NCI-H2081 (cell line): ENCODE measurements around the gene DNAAF6.
A peak's percentile ranks its signal among the peaks of the same experiment; 100 is the strongest.
"Not testable (repeated sequence)": the region's sequence is repeated elsewhere in the genome, so short reads cannot be mapped to it uniquely, and the experiment has no call there.

Experiments used
- DNase-seq, 2 experiments: peaks; one replicate each; lab custom pipeline; 2025; lab: John Stamatoyannopoulos, UW

The DNAAF6 gene

GRCh38 chrX:107205770-107206696 is at the start of gene DNAAF6, which contains the start of gene NUP62CL:
TSS of gene DNAAF6 (plus strand) at chrX:107206611. CDS start at chrX:107212876, 6,265 bp downstream.
TSS of gene NUP62CL (minus strand) at chrX:107206433. CDS start at chrX:107175146, 31,287 bp downstream.
- DNase-seq = peak; percentile 89 to 90

DNA sequence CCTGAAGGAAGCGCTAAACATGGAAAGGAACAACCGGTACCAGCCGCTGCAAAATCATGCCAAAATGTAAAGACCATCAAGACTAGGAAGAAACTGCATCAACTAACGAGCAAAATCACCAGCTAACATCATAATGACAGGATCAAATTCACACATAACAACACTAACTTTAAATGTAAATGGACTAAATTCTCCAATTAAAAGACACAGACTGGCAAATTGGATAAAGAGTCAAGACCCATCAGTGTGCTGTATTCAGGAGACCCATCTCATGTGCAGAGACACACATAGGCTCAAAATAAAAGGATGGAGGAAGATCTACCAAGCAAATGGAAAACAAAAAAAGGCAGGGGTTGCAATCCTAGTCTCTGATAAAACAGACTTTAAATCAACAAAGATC is 48.8 kb upstream of the DNAAF6 start:
- not testable (repeated sequence) for DNase-seq

GRCh38 chrX:107167163-107167921 is 39.1 kb upstream of the DNAAF6 start:
- DNase-seq = no peak

DNA sequence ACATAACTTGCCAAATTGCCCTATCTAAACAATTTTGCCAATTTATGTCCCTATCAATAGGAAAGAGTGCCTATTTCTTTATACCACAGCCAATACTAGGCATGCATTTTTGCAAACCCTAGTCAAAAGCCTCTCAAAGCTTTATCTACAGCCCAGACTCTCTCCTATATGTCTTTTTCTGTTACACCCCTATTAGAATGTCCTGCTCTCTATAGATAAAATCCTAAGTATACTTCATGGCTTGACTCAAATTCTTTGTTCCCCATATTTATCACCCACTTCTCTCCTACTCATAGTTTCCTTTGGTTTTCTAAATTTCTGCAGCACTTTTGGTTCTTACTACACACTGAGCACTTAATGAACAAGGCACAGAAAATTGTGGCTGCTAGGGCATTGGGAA is 38.2 kb upstream of the DNAAF6 start:
- no peak for DNase-seq

DNA sequence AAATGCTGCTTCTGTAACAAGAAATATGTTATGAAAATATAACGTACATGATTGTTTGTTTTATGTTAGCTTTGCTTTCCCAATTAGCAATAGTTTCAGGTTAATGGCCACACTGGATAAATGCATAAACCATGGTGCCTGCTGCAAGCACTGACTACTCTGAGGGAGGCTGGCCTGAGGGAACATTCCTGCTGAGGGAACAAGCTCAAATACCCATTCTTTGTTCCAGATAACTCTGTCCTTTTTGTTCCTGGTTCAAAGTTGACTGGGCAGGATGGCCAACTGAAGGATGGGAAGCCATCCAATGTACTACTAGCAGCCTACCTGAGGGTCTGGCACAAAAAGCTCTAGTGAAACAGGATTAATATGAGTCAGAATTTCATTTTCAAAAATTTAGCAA is 37.7 kb upstream of the DNAAF6 start:
- no peak for DNase-seq

DNA sequence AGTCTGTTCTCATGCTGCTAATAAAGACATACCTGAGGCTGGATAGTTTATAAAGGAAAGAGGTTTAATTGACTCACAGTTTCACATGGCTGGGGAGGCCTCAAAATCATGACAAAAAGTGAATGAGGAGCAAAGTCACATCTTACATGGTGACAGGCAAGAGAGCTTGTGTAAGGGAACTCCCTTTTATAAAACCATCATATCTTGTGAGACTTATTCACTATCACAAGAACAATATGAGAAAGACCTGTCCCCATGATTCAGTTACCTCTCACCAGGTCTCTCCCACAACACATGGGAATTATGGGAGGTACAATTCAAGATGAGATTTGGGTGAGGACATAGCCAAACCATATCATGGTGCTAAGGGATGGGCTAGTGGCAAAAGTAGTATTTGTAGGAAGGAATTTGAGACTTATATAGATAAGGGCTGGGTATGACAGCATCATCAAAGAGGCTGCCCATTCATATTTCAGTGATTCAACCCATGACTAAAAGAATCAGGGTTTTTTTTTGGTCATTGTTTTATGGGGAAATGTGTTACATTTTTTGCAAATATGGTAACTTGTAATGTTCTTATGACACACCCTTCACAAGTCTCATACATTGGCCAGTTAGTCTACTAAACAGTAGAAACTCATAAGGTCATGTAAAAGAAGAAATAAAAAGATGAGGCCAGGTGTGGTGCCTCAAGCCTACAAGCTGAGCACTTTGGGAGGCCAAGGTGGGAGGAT is 34.9 kb upstream of the DNAAF6 start:
- DNase-seq = no peak

DNA sequence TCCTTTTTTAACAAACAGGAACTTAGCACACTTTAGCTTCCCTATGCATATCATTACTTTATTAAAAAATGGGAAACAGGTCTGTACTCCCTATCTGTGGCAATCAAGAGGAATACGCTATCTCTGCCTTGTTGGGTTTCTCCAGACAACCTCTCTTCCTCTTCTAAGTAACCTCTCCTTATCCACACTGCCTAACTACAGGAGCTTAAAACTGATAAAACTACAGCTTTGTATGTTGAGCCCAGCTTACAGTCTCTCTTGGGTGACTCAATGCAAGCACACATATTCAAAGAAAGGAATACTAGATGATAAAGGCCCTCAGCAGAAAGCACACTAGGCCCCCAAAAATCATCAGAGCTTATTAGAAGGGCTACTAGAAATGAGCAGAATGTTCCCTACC is 9.1 kb upstream of the DNAAF6 start:
- no peak for DNase-seq

GRCh38 chrX:107198074-107198473 is 8.3 kb upstream of the DNAAF6 start:
- not testable (repeated sequence) for DNase-seq

DNA sequence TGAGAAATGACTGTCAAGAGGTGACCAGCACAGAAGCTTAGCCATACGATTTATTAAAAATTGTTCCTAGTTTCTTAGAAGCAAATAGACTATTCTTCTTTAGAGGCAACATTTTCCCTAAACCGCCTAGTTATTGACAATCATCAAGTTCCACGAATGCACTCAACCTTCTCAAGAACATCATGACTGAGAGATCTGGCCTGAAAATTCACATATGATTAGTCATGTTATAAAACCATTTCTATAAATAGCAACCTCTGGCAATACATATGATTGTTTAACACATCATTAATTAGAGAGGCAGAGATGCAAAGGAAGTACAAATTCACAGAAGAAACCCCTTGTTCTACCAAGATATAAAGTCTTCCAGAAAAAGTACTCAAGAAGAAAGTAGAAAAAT is 6.9 kb upstream of the DNAAF6 start:
- DNase-seq = no peak

DNA sequence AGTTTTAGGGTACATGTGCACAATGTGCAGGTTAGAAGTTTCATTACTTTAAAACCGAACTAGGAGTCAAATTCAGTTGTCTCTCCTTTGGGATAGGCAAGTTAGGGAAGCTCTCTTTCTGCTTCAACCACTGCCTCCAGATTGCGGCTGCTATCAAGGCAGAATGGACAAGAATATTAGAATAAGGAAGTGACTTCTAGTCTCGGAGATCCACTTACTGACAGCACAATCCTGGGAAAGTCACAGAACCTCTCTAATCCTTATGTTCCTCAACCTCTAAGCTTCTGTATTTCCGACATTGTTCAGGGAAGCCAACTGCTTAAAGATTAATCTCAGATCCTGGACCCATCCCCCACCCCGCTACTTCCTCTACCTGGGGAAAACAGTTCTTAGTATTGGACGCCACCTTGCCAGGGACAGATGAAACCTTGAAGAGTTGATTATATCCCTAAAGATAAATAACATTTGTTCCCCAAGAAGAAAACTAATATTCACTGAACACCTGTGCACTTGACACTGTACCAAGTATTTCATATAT is 2.3 kb upstream of the DNAAF6 start:
- DNase-seq = no peak

DNA sequence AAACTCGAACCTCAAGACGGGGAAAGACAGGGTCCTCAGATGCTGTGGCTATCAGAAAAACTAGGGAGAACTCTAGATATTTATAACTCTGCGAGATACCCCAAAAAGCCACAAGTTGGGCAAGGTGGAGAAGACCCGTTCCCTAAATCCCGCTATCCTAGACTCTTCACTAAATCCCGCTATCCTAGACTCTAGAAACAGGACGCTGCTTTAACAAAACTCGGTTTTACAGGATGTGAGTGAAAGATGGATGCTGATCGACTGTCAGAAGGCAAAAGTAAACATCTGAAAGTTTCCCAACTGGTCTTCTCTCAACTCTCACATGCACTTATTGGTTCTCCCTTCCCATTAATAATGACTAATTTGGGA is 270 bp downstream of the DNAAF6 start:
- DNase-seq = no peak

GRCh38 chrX:107207089-107207488 is 678 bp downstream of the DNAAF6 start:
- DNase-seq = no peak

DNA sequence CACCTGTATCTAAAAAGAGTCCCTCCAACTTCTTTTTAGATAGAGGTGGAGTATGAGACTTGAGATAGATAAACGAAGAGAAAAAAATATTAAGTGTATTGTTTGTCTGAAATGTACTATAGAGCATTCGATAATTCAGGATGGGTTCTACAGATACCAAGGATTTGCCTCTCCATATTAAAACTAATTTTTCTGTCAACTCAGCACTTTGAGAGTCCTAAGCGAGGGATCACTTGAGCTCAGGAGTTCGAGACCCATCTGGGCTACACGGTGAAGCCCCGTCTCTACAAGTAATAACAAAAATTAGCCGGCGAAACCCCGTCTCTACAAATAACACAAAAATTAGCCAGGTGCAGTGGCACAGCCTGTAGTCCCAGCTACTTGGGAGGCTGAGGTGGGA is 1.5 kb downstream of the DNAAF6 start:
- DNase-seq = no peak

DNA sequence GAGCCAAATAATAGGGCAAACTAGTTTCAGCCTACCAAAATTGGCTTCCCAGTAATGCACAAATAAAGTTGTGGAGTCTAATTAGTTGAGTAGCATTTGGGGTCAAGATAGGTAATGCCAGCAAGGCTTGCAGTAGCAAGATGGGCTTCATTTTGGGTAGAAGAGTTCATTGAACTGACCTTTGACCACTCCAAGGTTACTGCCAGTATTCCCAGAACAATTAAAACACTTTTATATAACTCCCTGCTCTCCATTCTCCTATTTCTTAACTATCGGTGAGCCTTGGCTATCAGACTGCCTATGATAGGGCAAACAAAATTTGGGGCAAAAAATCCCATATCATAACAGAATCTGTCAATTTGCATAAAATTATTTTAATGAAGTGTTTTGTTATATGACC is 7.1 kb downstream of the DNAAF6 start:
- DNase-seq = no peak

DNA sequence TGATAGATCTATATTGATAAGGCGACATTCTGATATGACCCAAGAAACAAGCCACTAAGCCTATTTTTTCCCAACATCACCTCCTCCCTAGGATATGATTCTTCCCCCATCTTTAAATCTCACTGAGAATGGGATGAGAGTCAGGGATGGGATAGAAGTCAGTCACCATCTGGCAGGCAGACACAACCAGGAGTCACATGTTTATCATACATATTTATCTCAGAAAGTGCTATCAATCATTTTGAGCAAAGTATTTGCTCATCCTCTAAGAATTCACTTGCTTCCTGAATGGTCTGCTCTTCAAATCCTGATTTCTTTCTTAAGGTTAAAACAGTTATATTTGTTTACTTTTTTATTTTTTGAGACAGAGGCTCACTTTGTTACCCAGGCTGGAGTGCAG is 20.3 kb downstream of the DNAAF6 start:
- DNase-seq = no peak

- no peak for DNase-seq
Measured at GRCh38 chrX:107227780-107228485, 21.5 kb downstream of the DNAAF6 start.

GRCh38 chrX:107228486-107228819 is 22.0 kb downstream of the DNAAF6 start:
- no peak for DNase-seq

- no peak for DNase-seq
Measured at GRCh38 chrX:107272431-107272921, 66.1 kb downstream of the DNAAF6 start.

GRCh38 chrX:107273795-107274194 is 67.4 kb downstream of the DNAAF6 start:
- DNase-seq = no peak

- DNase-seq = no peak
Measured at GRCh38 chrX:107288676-107289075, 82.3 kb downstream of the DNAAF6 start.

- DNase-seq = no peak
Measured at GRCh38 chrX:107290019-107290418, 83.6 kb downstream of the DNAAF6 start.
